KG1 (cell line): ENCODE measurements around the gene C10orf88.
"Not testable (repeated sequence)": the region's sequence is repeated elsewhere in the genome, so short reads cannot be mapped to it uniquely, and the experiment has no call there.

Experiments
- DNase-seq: peaks from one replicate; lab custom pipeline; 2025; lab: John Stamatoyannopoulos, UW

Gene C10orf88

GRCh38 chr10:122962405-122962804, 8.4 kb upstream of the C10orf88 start:
- DNase-seq, result no peak

DNA sequence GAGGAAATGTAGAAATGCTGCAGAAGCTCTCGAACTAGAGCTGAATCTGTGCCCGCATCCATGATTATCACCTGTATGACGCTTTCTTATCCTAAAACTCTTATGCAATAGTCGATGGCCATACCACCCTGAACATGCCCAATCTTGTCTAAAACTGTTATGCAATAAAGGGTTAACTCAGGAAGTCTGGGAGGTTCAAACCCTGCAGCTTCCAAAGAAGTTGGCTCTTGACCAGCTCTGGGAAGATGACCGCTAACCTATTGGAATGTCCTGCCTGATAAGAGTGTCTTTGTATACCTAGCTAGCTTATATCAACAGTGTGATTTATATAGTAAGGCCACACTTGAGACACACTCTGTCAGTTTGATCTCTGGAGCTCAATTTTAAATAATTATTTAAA, 3.4 kb upstream of the C10orf88 start:
- no peak for DNase-seq

DNA sequence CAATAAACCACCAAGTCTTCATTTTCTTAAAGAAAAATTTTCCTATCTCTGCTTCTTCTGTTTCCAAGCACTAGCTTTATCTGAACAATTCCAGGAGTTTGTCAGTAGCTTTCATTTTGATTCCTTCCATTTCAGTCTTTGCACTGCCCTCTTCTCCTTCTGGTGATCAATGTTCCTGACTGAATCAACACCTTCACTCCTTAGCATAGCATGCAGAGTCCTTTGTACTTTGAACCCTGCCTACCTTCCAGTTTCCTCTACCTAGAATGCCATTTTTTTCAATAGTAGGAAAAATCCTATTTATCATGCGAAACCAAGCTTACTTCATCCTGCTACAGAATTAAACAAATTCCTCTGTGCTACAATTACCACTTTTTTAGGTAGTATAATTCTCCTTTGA, 1.9 kb upstream of the C10orf88 start:
- no peak for DNase-seq

DNA sequence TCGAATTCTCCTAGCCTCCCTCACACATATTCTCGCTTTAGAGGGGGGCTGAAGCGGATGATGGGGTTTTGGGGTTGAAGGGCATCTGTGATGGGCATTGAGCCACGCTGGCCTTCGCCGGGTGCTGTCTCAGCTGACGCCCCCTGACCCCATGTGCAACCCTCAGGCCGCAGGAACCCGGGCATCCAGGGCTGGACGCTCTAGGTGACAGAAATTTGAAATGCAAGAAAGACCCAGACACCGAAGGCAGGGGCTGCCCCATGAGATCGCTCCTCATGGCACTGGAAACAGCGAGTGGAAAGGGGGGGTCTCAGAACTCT, 664 bp upstream of the C10orf88 start:
- DNase-seq, result no peak

DNA sequence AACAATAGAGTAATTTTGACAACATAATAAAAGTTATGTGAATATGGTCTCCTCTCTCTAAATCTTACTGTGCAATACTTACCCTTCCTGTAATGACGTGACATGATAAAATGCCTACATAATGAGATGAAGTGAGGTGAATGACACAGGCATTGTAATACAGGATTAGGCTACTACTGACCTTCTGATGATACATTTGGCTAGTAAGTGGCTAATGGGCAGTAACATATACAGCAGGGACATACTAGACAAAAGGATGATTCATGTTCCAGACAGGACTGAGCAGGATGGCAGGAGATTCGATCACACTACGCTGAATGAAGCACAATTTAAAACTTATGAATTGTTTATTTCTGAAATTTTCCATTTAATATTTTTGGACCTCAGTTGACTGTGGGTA, 4.7 kb downstream of the C10orf88 start:
- DNase-seq, result no peak

DNA sequence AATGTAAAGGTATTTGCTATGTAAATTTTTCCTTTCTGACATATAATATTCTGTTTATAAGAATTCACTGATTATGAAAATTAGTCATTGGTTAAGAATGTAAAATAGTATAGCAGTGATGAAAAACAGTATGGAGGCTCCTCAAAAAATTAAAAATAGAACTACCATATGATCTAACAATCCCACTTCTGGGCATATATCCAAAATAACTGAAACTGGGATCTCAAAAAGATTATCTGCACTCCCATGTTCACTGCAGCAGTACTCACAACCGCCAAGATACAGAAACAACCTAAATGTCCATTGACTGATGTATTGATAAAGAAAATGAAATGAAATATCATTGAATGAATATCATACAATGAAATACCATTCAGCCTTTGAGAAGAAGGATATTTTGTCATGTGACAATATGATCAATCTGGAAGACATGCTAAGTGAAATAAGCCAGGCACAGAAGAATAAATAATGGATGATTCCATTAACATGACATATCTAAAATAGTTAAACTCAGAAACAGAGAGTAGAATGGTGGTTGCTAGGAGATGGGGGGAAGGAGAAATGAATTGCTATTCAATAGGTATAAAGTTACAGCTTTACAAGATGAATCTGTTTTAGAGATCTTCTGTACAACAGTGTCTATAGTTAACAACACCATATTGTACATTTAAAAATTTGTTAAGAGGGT, 14.0 kb downstream of the C10orf88 start:
- DNase-seq, result no peak

GRCh38 chr10:122939133-122939855, 14.7 kb downstream of the C10orf88 start:
- DNase-seq, result no peak

DNA sequence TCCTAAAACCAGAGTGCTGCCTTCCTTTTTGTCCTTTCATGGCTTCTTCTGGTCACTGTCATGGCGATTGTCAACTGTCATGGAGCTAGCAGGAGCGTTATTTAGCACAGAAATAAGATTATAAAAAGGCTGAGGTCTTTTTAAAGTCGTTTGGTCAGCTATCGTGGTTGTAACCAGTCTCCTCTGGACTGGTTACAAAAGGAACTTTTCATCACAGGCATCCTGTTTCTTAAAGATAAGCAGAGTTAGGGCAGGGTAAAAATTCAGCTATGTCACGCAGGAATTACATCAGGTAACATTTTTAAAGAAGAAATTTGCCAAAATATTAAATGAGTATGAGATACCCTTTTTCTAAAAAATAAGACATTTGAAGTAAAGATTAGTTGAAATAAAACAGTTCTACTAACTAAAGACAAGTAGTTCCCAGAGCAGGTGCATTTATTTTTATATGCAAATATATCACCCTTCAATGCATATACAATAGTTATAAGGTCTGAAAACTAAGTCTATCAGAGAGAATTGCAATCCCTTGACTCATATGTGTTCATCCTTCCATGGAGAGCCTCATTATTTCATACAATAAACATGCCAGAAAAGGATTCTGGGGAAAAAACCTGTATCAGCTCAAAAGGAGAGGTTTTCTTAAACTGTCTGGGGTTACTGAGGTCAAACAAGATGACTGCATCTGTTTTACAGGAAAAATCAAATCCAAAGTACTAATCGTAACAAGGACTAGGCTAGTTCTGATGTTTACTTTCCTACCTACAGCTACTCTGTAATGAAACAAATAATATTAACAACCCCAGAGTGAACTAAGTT, 22.7 kb downstream of the C10orf88 start:
- DNase-seq, result no peak

- no peak for DNase-seq
Measured at GRCh38 chr10:122930140-122930539, 23.9 kb downstream of the C10orf88 start.

- DNase-seq, result no peak
Measured at GRCh38 chr10:122915700-122916099, 38.3 kb downstream of the C10orf88 start.

- peak; percentile 12 for DNase-seq
Measured at GRCh38 chr10:122911889-122912484, 42.0 kb downstream of the C10orf88 start.

DNA sequence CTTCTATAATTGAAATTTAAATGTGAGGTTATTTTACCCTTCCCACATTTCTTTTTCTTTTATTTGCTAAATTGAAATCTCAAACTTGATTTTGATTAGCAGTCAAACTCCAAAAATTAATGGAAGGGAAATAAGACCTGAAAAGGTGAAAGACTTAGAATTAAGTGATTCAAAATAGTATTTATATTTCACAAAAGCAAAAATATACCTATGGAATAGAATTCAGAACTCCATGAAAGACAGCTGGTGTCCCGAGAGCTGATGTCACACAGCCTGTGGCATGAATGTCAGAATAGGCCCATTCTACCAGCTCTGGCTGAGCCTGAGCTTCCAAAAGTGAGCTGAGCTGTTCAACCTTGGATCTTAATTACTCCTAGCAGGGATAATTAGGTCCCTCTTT, 43.7 kb downstream of the C10orf88 start, which contains the start of gene FAM24A:
TSS of gene FAM24A (plus strand) at position 301 of the 400 bp plus-strand sequence. CDS start 1,025 bp downstream, outside the sequence.
- DNase-seq, result no peak

DNA sequence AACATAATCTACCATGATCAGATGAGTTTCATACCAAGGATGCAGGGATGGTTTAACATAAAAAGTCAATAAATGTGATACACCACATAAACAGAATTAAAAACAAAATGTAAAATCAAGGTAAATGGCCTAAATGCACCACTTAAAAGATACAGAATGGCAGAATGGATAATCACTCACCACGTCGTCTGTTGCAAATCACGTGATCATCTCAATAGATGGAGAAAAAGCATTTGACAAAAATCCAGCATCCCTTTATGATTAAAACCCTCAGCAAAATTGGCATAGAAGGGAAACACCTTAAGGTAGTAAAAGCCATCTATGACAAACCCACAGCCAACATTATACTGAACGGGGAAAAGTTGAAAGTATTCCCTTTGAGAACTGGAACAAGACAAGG, 50.2 kb downstream of the C10orf88 start:
- not testable (repeated sequence) for DNase-seq

DNA sequence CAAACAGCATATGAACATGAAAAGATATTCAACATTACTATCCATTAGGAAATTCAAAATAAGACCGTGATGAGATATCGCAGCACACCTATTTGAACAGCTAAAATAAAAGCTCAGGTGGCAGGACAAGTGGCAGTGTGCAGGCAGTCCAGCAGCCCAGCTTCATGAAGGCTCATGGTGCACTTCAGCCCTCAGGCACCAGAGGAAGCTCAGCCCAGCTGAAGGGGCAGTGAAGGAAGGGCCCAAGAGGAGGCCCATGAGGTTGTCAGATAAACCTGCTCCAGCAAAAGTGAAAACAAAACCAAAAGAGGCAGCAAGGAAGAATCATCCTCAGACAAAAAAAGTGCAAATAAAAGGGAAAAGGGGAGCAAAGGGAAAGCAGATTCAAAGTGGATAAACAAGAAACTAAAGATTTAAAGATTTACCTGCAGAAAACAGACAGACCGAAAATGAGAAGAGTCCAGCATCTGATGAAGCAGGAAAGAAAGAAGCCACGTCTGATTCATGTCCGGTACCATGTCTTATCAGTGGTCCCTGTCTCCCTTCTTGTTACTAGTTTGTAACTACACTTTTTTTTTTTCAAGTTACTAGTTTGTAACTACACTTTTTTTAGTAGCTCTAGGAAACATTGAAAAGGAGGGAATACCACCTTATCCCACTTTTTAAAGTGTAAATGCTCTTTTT, 59.6 kb downstream of the C10orf88 start:
- no peak for DNase-seq

DNA sequence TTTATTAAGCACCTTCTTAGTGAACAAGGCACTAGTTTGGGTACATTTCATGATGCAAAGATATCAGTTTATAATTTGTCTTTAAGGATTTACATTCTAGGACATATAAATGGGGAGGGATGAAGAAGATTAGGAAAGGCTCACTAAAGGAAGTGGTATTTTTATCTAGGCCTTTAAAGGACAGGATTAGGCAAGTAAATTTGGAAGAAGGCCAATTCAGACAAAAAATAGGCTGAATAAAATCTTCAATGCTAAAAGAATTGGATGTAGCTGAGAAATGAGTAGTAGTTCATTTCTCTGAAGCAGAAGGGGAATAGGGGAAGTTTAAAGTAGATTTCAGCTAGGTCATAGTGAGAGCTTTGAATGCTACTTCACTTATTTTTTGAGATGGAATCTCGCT, 69.9 kb downstream of the C10orf88 start:
- DNase-seq, result no peak

DNA sequence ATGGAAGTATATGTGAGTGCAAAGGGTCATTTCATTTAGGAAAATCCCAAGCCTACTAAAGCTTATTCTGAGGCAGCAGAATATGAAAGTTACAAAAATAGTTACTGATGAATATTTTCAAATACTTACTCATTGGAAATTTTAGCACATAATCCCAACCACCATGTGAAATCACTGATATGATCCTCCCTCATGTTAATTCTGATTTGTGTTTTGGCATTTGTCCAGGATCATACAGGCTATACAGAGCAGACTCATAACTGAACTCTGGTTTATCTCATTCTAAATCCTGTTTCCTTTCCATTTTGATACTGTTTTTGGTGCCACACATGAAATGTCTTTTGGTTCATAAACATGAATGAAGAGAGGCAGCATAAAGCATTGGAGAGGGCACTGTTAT, 71.3 kb downstream of the C10orf88 start:
- no peak for DNase-seq
